Ramos (cell line): ENCODE results near the gene GIN1.

ENCODE experiments used
- in situ Hi-C: fragments of 300-500 bp; cut with MboI; formaldehyde crosslinking; loops from one replicate; pipeline ENCODE4 v1.14.3; 2022; ENCODE audit warnings: low sequenced_read_pairs; ENCODE audit not compliant: unreplicated experiment

Gene GIN1

GRCh38 chr5:103119765-103120606 lies at the start of gene GIN1, which contains the start of gene PPIP5K2:
TSS of gene GIN1 (minus strand) at chr5:103120138. CDS start at chr5:103108707, 11,431 bp downstream.
TSS of gene PPIP5K2 (plus strand) at chr5:103120301. CDS start at chr5:103129590, 9,289 bp downstream.
- in situ Hi-C loops, result no loop called here

- in situ Hi-C loops, result no loop called here
Measured at GRCh38 chr5:103166706-103167105, 46.8 kb upstream of the GIN1 start.

- in situ Hi-C loops, result no loop called here
Measured at GRCh38 chr5:103151156-103151555, 31.2 kb upstream of the GIN1 start.

- in situ Hi-C loops, result loop anchor here (10.0 kb wide), 1 partner anchor 363 kb away; no protein-coding TSS in a partner anchor
Measured at GRCh38 chr5:103148213-103148612, 28.3 kb upstream of the GIN1 start.

GRCh38 chr5:103145196-103145595 lies 25.3 kb upstream of the GIN1 start:
- in situ Hi-C loops, result loop anchor here (10.0 kb wide), 1 partner anchor 360 kb away; no protein-coding TSS in a partner anchor

- in situ Hi-C loops, result loop anchor here (10.0 kb wide), 1 partner anchor 357 kb away; no protein-coding TSS in a partner anchor
Measured at GRCh38 chr5:103142132-103142531, 22.2 kb upstream of the GIN1 start.

GRCh38 chr5:103139264-103139865 lies 19.4 kb upstream of the GIN1 start:
- in situ Hi-C loops, result no loop called here

GRCh38 chr5:103138202-103138690 lies 18.3 kb upstream of the GIN1 start:
- in situ Hi-C loops, result no loop called here

GRCh38 chr5:103135461-103135860 lies 15.5 kb upstream of the GIN1 start:
- in situ Hi-C loops, result no loop called here

GRCh38 chr5:103133231-103133630 lies 13.3 kb upstream of the GIN1 start:
- in situ Hi-C loops, result no loop called here

GRCh38 chr5:103132684-103133083 lies 12.7 kb upstream of the GIN1 start:
- in situ Hi-C loops, result no loop called here

GRCh38 chr5:103128202-103128601 lies 8.3 kb upstream of the GIN1 start:
- in situ Hi-C loops, result no loop called here

- in situ Hi-C loops, result no loop called here
Measured at GRCh38 chr5:103127292-103127817, 7.4 kb upstream of the GIN1 start.

GRCh38 chr5:103126557-103126956 lies 6.6 kb upstream of the GIN1 start:
- in situ Hi-C loops, result no loop called here

GRCh38 chr5:103122242-103122641 lies 2.3 kb upstream of the GIN1 start:
- in situ Hi-C loops, result no loop called here

- in situ Hi-C loops, result no loop called here
Measured at GRCh38 chr5:103120607-103121200, 766 bp upstream of the GIN1 start.

- in situ Hi-C loops, result no loop called here
Measured at GRCh38 chr5:103119070-103119764, 721 bp downstream of the GIN1 start.

GRCh38 chr5:103117471-103117991 lies 2.4 kb downstream of the GIN1 start:
- in situ Hi-C loops, result no loop called here

GRCh38 chr5:103114440-103114839 lies 5.5 kb downstream of the GIN1 start:
- in situ Hi-C loops, result no loop called here

- in situ Hi-C loops, result no loop called here
Measured at GRCh38 chr5:103112910-103113309, 7.0 kb downstream of the GIN1 start.
